SIG-M5 treated with dmso at 0.1 percent for 504 hours (cell line): ENCODE results near the gene EYS.
"Not testable (repeated sequence)": the region's sequence is repeated elsewhere in the genome, so short reads cannot be mapped to it uniquely, and the experiment has no call there.

Source experiments
- DNase-seq: peaks from one replicate; lab custom pipeline; 2025; ENCODE audit not compliant: unreplicated experiment; lab: John Stamatoyannopoulos, UW

EYS gene

DNA sequence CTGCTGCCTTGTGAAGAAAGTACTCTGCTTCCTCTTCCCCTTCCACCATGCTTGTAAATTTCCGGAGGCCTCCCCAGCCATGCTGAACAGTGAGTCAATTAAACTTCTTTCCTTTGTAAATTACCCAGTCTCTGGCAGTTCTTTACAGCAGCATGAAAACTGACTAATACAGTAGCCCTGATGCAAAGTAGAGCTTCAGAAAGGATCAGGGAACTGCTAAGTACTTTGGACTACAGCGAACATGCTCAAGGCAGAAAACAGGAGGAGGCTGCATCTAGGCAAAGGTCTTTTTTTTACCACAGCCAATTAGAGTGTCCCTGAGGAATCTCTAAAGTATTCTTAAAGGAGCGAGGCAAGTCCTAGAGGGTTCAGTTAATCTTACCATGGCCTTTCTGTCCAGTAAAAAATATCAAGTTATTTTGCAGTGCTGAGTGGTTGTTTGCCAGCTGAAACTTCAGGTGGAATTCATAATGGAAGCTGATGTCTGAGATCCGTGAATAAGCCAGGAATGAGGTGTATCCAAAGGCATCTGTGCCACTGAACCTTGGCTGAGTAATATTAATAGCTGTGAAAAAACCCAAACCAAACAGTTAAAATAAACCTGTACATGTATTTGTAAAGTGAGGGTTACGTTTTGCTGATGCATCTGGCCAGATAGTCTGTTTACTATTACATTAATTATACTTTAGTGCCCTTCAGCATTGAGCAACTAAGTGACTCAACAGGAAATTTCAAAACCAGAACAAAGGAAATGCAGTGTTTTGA is 1901.0 kb downstream of the EYS start:
- DNase-seq = peak; percentile 83

DNA sequence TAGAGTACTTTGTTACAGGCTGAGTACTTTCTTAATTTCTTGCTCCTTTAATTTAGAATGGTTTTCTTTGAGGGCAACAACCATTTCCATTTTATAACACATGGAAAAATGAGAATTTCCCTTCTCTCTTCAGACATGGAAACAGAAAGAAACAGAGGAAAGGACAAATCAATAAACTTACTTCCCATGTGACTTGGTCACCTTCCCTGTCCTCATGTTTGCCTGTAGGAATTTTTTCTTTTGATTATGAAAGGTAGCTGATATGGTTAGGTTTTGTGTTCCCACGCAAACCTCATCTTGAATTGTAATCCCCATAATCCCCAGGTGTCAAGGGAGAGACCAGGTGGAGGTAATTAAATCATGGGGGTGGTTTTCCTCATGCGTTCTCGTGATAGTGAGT is 1901.7 kb downstream of the EYS start:
- no peak for DNase-seq

DNA sequence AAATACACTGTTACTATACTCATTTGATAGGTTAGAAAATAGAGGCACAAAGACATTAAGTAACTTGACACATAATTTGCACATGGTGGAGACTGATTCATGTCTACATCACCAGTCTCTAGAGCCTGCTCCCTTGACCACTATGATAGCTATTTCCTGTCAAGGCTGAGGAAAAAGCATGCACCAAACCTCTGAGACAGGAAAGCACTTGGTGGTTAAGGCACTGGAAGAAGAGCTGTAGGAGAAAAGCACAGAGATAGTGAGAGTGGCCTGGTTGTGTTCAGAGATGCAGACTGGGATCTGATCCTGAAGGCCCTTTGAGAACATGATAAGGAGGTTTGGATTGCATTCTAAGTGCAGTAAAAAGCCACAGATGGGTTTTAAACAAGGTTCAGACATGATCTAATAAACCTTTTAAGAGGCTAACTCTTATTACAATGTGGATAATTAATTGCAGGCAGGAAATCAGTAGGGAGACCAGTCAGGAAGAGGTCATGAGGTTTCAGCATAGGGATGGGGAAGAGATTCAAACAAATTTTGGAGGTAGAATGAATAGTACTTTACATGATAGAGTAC is 1902.6 kb downstream of the EYS start:
- no peak for DNase-seq

GRCh38 chr6:63803371-63803770 is 1903.7 kb downstream of the EYS start:
- DNase-seq = no peak

DNA sequence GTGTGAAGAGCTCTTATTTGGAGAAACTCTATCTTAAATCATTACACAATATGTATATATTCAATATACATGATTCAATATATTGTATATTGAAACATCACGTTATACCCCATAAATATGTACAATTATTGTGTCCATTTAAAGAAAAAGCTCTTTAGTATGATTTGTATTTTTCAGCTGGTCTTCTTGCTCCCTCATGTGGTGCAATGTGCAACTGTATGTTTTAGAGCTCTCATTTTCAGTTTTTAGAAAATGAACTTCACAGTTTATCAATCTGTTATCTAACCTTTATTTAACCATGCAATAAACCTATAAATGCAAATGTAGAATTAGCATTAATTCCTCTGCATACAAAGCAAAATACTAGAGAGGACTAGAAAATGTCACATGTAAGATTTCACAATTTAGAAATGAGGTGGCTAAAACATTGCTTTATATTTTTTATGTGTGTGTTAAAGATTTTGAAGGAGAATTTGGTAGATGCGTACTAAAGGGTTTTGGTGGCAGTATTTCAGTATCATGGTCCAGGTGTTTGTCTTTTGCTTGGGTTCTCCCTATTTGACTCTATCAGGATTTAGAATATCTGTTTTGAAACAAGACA is 1904.3 kb downstream of the EYS start:
- peak; percentile 37 for DNase-seq

DNA sequence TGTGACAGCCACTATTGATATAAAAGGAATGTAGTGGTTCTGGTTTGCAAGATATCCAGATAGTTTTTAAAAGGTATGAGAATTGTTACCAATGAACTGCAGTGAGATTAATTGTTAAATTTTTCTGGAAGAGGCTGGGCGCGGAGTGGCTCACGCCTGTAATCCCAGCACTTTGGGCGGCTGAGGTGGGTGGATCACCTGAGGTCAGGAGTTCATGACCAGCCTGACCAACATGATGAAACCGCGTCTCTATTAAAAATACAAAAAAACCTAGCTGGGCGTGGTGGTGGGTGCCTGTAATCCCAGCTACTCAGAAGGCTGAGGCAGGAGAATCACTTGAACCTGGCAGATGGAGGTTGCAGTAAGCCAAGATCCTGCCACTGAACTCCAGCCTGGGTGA is 1906.6 kb downstream of the EYS start:
- DNase-seq = not testable (repeated sequence)

DNA sequence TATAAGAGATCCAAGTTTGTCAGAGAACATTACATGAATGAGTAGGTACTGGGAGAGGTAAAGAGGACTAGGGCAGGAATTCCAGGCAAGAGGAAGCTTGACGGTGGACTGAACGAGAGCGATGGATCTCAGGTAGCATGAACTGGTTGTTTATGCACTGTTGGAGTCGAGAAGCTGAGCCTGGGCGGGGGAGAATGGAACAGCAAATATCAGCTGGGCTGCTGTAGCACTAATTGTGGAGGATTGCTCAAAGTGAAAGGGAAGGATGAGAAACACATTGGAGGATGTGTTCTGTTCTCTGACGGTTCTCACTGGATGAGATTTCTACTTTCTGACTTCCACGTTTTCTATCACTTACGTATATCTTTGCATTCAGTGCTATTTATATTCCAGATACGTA is 1907.2 kb downstream of the EYS start:
- no peak for DNase-seq

DNA sequence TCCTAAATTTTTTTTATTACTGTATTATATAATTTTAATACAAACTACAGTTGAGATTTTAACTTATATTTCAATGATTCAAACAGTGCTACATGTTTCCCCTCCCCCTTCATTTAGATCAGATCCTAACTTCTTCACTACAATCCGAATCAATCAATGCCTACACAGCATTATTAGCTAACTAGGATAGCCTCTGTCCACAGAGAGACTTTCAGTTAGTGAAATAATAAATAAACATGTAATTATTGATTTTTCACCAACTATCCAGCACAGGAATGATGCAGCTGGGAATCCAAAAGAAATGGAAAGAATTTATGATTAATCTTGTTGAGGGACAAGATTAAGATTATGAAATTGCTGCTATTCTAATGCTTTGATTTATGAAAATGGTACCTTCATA is 1907.7 kb downstream of the EYS start:
- DNase-seq = no peak

DNA sequence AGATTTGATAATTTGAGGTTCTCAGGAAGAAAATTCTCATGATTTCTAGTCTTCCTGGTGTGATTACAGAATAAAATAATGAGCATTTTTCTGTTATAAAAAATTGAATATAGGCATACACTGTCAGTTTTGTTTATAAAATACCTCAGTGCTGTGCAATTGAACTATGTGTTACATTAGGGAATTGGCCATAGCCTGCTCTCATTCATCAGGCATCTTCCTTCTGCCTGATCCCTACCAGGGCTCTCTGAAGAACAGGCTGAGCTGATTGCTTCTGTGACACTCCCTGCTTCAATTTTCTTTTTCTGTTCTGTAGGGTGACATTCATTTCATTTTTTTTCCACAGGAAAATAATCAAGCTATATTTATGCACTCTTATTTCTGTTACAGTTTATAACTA is 1908.6 kb downstream of the EYS start:
- DNase-seq = no peak

DNA sequence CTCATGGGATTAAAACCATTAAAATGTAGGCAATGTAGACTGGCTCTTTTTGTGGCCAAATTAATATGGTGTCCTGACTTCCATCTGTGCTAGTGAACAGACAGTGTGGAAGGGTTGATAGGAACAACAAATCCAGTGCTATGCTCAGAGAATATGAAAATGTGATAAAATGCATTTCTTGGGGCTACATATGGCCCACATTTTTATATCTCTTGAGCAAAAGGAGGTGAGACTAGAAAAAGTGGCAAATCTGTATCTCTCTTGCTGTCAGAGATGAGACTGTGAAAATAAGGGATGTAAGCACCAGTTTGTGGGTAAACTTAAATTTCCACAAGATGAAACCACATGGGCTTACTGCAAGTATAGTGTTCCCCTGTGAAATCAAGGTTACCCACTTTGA is 1909.3 kb downstream of the EYS start:
- DNase-seq = no peak

GRCh38 chr6:63795826-63796225 is 1911.2 kb downstream of the EYS start:
- DNase-seq = no peak

- no peak for DNase-seq
Measured at GRCh38 chr6:63795006-63795405, 1912.0 kb downstream of the EYS start.

DNA sequence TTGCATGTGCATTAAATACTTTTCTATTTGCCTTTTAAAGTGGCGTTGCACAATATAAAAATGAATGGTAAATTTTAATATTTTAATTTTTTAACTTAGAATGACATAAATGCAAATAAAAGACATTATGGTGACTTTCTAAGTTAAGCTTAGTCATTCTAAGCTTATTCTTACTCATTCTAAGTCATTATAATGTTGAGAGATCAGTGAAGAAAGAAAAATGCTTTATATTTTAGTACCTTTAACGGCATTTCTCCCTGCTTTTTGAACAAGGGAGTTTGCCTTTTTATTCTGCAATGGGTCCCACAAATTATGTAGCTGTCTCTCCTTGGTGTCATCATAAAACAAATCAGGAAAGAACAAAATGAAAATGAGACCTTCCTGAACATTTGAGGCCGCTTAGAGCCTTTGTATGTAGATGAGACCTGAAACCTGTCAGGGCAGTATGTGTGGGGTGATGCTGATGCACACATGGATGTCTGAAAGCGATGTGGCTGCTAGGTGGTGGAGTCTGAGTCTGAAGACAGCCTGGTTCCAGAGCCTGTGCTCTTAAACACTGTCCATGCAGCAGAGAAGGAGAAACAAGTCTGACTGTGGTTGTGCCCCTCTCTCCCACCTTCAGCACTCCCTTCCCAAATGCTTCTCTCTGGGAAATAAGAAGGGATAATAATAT is 1913.4 kb downstream of the EYS start:
- no peak for DNase-seq

GRCh38 chr6:63792736-63793464 is 1914.1 kb downstream of the EYS start:
- DNase-seq = no peak

DNA sequence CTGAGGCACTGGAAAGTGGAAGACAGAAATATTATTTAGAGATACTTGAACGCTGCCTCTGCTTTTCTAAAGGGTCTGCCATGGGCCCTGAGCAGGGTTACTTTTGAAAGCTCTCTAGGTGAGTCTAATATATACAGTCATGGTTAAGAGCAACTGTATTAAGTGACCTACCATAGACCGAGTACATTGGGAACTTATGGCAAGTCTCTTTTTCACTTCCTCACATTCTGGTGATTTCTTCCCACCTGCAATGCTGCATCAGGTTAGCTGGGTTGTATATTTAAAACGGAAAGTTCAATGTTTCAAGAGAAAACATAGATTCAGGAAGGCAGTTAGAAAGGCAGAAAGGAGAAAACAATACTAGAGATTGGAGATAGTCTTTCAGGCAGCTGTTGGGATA is 1916.7 kb downstream of the EYS start:
- no peak for DNase-seq

DNA sequence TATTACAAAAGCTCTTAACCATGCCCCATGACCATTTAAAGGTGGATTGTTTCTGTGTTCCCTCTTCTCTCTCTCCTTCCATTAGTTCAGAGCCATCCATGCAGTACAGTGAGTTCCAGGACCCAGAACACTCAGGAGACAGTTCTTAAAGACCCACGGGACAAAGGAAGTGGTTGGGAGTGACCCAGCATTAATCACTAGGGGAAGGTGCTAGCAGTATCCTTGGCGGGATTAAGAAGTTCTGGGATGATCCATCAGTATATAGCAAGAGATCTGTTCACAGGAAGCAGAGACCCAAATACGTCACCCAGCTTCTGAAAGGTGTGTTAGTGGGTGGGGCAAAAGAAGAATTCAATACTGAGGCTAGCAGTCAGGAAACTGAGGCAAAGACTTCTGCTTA is 1917.3 kb downstream of the EYS start:
- no peak for DNase-seq

DNA sequence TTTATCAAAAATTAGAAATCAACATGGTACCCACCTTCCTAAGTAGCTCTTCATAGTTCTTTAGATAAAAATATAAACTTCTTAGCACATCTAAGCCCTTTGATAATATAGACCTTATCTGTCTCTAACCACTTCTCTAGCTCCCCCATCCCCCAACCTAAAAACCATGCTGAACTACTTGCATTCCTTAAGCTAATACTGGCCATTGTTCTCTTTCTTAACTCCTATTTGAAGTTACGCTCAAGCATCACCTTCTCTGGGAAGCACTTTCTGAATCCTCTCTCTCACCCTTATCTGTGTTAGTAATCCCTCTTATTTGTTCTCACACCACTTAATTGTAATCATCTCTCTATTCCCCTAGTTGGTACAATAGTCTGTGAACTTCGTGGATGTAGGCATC is 1918.5 kb downstream of the EYS start:
- DNase-seq = no peak

DNA sequence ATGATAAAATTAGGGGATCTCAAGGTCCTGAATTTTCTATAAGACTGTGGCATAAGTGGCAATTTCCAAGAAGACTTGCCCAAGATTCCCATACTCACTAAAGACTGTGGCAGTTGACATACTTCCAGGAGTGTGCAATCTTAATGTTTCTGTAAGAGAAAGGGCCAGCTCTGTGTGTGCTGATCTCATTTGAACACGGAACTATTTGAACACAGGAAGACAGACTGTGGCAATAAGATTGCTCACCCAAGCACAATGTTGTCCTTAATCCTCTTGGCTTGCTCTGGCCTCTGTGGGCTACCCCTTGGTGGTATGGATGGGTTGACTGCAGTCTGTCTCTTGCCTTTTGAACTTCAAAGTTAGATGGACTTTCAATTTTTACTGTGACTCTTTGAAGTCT is 1920.0 kb downstream of the EYS start:
- DNase-seq = no peak

DNA sequence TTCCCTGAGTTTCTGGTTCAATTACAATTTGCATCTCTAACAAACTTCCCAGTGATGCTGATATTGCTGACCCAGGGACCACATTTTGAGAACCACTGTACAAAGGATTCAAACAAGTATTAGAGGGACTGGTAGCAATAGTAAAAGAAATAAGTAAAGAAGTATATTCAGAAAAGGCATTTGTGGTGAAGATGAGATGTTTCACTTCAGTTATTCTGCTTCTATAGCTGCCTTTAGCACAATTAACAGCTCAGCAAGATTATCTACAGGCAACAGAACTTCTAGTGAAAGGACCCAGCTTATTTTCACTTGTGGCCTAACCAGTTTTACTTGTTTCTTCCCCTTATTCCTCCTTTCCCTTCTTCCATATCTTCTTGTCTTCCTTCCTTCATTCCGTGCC is 1922.0 kb downstream of the EYS start:
- no peak for DNase-seq

- DNase-seq = no peak
Measured at GRCh38 chr6:63783096-63783495, 1923.9 kb downstream of the EYS start.

- no peak for DNase-seq
Measured at GRCh38 chr6:63774961-63775360, 1932.1 kb downstream of the EYS start.
